A549 (cell line): Measurements from ENCODE around the gene LUZP4.

Experiments
- EP300 ChIP-seq, 2 experiments: fragments of >200 bp; sonication (Bioruptor Twin); formaldehyde crosslinking; IDR thresholded peaks; 2 replicates in 1 of 2; 3 replicates in 1 of 2; pipeline ENCODE4 v1.6.1; 2016 to 2017
- ESRRA ChIP-seq: fragments of 150-350 bp; IDR thresholded peaks from 2 replicates; pipeline ENCODE4 v1.6.1; 2014; ENCODE audit warnings: mild to moderate bottlenecking, low read length, borderline replicate concordance
- KDM5A ChIP-seq: fragments of 200-600 bp; sonication (generic); IDR thresholded peaks from 2 replicates; pipeline ENCODE4 v1.6.1; 2016; ENCODE audit warnings: antibody characterized with exemption, mild to moderate bottlenecking
- POLR2A ChIP-seq: IDR thresholded peaks from 2 replicates; pipeline ENCODE4 v1.6.1; 2012; ENCODE audit warnings: mild to moderate bottlenecking, low read length
- RFX5 ChIP-seq: fragments of 450-650 bp; IDR thresholded peaks from 2 replicates; pipeline ENCODE4 v1.7.1; 2014; ENCODE audit warnings: antibody characterized with exemption, mild to moderate bottlenecking, moderate library complexity
- RNF2 ChIP-seq: fragments of 200-600 bp; sonication (generic); IDR thresholded peaks from 2 replicates; pipeline ENCODE4 v1.6.1; 2016; ENCODE audit warnings: low read depth, mild to moderate bottlenecking, antibody characterized with exemption, moderate library complexity, borderline replicate concordance

- no peak for TF ChIP-seq RFX5
- TF ChIP-seq ESRRA, result no peak
- TF ChIP-seq RNF2, result no peak
- TF ChIP-seq EP300 (IDR thresholded peaks at IDR 0.05), result no peak
- TF ChIP-seq KDM5A, result no peak
- TF ChIP-seq POLR2A, result no peak
These were observed 4.6 kb upstream of the LUZP4 start for GRCh38 chrX:115284877-115285276.
